Renal cortex interstitium (tissue), 11 donors: ENCODE results near the gene PDE4C. TPM values are rescaled to one million over a fixed set of nuclear protein-coding genes. Genes with fewer than 3 reads are reported as not detected.

ENCODE experiments used
- DNase-seq, 11 donors: peaks; one replicate each; pipeline ENCODE4 v3.0.0-alpha.2; 2013; ENCODE audit warnings: low read depth in 9 of 11, low spot score in 4 of 11; ENCODE audit errors: extremely low read depth in 1 of 11
- polyA plus RNA-seq, 3 donors: library from polyadenylated mRNA; unstranded; fragments of 120-200 nt; gene quantifications; one replicate each; pipeline ENCODE4 v1.2.1, GENCODE V29; 2013; ENCODE audit not compliant: insufficient read length in 3 of 3

The PDE4C gene
- polyA plus RNA-seq, 3 donors = 0.30 to 1.8 (median 0.79) TPM

GRCh38 chr19:18204394-18205199 is 21.6 kb downstream of the PDE4C start:
- peak in 10 of 11 donors; percentile 76 to 96 (median 85) for DNase-seq

GRCh38 chr19:18203863-18204393 is 22.3 kb downstream of the PDE4C start, which contains the start of gene RAB3A:
Gene RAB3A (minus strand): TSS chr19:18204042. CDS start chr19:18202740, 1,302 bp downstream.
- peak; percentile 100 for DNase-seq

GRCh38 chr19:18203408-18203862 is 22.8 kb downstream of the PDE4C start:
- DNase-seq = no peak

GRCh38 chr19:18202778-18203407 is 23.3 kb downstream of the PDE4C start:
- DNase-seq = no peak

- DNase-seq = no peak
Observed at GRCh38 chr19:18202397-18202777, 23.9 kb downstream of the PDE4C start.

GRCh38 chr19:18198374-18198773 is 27.9 kb downstream of the PDE4C start:
- no peak for DNase-seq

- no peak for DNase-seq
Observed at GRCh38 chr19:18197941-18198340, 28.3 kb downstream of the PDE4C start.

GRCh38 chr19:18197306-18197705 is 28.9 kb downstream of the PDE4C start:
- DNase-seq = no peak

- no peak for DNase-seq
Observed at GRCh38 chr19:18196511-18196845, 29.8 kb downstream of the PDE4C start.

- no peak for DNase-seq
Observed at GRCh38 chr19:18194554-18195238, 31.5 kb downstream of the PDE4C start.

GRCh38 chr19:18194181-18194530 is 32.1 kb downstream of the PDE4C start:
- no peak for DNase-seq

GRCh38 chr19:18193388-18194180 is 32.7 kb downstream of the PDE4C start:
- no peak for DNase-seq

GRCh38 chr19:18192673-18193387 is 33.4 kb downstream of the PDE4C start, which contains the start of gene MPV17L2:
Gene MPV17L2 (plus strand): TSS chr19:18193218. CDS start chr19:18193282, 64 bp downstream.
- peak; percentile 98 to 100 (median 100) for DNase-seq

GRCh38 chr19:18191640-18192062 is 34.6 kb downstream of the PDE4C start:
- no peak for DNase-seq

GRCh38 chr19:18190278-18190677 is 36.0 kb downstream of the PDE4C start:
- DNase-seq = no peak

- no peak for DNase-seq
Observed at GRCh38 chr19:18185538-18185937, 40.7 kb downstream of the PDE4C start.

- DNase-seq = no peak
Observed at GRCh38 chr19:18183529-18183928, 42.7 kb downstream of the PDE4C start.

- no peak for DNase-seq
Observed at GRCh38 chr19:18179957-18180356, 46.3 kb downstream of the PDE4C start.
